Coronary artery (tissue), 2 donors: Measurements from ENCODE around the gene SMIM35.

Experiments
- DNase-seq: peaks from one replicate; pipeline ENCODE4 v3.0.0-alpha.2; 2017; ENCODE audit warnings: low spot score
- H3K27ac ChIP-seq, 2 donors: fragments of 200-600 bp; sonication (generic); one replicate each; pipeline ENCODE4 v1.5.1; 2016 to 2019
- H3K4me3 ChIP-seq: fragments of 200-600 bp; sonication (generic); 2 replicates; pipeline ENCODE4 v1.5.1; 2016; ENCODE audit warnings: mild to moderate bottlenecking, moderate library complexity
- CTCF ChIP-seq: fragments of 200-600 bp; sonication (generic); IDR thresholded peaks from one replicate; pipeline ENCODE4 v1.5.1; 2019; ENCODE audit warnings: antibody characterized with exemption

The SMIM35 gene

GRCh38 chr11:117997406-117997805 lies 89.4 kb downstream of the SMIM35 start:
- H3K27ac ChIP-seq = peak overlapping the region in 1 of 2 donors; percentile 7
- TF ChIP-seq CTCF = no peak
- H3K4me3 ChIP-seq = no peak overlapping the region
- DNase-seq = peak; percentile 1

- H3K27ac ChIP-seq = no peak overlapping the region
- DNase-seq = no peak
- TF ChIP-seq CTCF = no peak
- H3K4me3 ChIP-seq = no peak overlapping the region
These were observed 90.7 kb downstream of the SMIM35 start for GRCh38 chr11:117996058-117996457.

- no peak for TF ChIP-seq CTCF
- H3K27ac ChIP-seq = no peak overlapping the region
- DNase-seq = no peak
- no peak overlapping the region for H3K4me3 ChIP-seq
These were observed 91.3 kb downstream of the SMIM35 start for GRCh38 chr11:117995472-117995871.

- no peak for DNase-seq
- TF ChIP-seq CTCF = no peak
- H3K27ac ChIP-seq = peak overlapping the region in 1 of 2 donors; percentile 53
- H3K4me3 ChIP-seq = peak overlapping the region; percentile 12
These were observed 92.6 kb downstream of the SMIM35 start for GRCh38 chr11:117993988-117994745.

- Histone ChIP-seq H3K27ac (peak overlapping the region in 1 of 2 donors; percentile 29), H3K4me3 (no peak overlapping the region)
- TF ChIP-seq CTCF = no peak
- DNase-seq = no peak
These were observed 94.1 kb downstream of the SMIM35 start for GRCh38 chr11:117992620-117993019.

GRCh38 chr11:117992136-117992535 lies 94.6 kb downstream of the SMIM35 start:
- Histone ChIP-seq H3K4me3 (no peak overlapping the region), H3K27ac (no peak overlapping the region)
- TF ChIP-seq CTCF = no peak
- DNase-seq = no peak
